ENCODE measurements around the gene GNA14.
"Not testable (repeated sequence)": the region's sequence is repeated elsewhere in the genome, so short reads cannot be mapped to it uniquely, and the experiment has no call there.

GRCh38 chr9:77690119-77690518, 42.0 kb upstream of the GNA14 start:
- TF ChIP-seq CTCF (IDR thresholded peaks at IDR 0.05; ENCODE audit: low read depth, low read length); EZH2phosphoT487 (IDR thresholded peaks at IDR 0.05; ENCODE audit: low read depth): not testable (repeated sequence)
